ENCODE results near the gene NEK1.
"Not testable (repeated sequence)": the region's sequence is repeated elsewhere in the genome, so short reads cannot be mapped to it uniquely, and the experiment has no call there.

Gene NEK1

DNA sequence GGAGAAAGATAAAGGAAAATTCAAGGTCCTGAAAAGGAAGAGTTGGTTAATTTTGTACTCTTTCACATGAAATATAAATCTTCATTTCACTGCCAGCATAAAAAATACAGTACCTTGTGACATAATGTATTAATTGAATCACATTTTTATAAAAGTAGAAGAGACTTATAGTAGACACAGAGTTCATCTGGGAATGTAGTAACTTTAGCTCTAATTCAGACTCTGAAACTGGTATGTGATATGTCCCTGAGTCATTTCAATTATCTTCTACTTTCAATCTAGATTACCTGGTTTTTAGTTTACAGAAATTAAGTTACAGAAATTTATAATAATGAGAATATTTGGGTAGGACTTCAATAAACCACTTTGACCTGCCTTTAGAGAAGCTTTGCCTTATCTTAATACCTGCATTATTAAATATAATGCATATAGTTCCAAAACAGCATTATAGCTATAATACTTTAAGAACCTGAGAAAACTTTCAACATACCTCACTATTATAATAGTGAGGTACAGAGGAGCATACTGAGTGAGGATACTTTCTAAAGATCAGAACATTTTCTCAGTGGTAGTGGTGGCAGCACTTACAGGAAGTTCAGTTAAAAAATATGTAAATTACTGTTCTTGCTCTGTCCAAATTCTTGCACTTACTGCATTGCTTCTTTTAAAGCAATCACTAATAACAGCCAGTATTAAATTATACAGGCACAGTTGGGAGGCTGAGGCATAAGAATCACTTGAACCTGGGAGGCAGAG, 11.2 kb downstream of the NEK1 start:
- DNase-seq (ENCODE audit: low spot score) = no peak

DNA sequence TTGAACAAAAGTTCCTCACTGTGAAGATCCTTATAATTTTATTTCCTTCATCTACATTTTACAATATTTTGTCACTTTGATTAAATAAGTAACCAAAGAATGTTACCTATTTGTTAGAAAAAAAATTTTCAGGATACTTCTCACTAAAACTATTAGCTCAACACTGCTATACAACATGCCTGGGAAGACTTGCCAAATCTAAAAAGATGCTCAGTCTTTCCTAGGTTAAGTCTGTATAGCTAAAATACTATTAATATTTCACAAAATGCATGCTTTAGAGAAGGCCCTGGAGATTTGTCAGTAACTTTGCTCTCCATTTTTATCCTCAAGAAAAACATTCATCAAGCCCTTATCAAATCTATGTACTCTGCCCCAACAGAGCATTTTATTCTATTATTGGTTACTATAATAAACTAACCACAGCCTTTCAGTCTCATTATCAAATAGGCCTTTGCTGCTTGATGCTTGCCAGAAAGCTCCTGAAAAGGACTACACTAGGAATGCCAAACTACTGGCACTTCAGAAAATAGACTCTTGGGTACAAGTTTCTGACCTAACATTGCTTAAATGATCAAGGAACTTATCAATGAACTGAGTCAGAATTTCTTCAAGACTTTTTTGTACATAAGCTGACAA, 17.7 kb downstream of the NEK1 start:
- DNase-seq (ENCODE audit: low spot score) = no peak

DNA sequence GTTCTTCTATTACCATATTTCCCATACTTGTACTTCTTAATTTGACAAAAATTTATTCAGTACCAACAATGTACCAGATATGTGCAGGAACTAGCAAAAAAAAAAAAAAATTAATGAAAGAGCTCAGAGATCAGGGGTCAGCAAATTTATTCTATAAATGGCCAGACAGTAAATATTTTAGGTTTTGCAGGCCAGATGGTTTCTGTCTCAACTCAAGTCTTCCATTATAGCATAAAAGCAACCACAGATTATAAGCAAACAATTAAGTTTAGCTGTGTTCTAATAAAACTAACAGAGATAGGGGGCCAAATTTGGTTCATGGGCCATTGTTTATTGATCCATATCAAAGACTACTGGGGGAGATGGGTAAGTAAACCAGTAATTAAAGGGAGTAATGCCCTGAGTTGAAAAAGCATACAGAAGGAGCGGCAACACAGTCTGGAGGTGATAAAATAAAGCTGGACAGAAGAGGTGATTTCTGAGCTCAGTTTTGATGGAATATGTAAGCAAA, 19.3 kb downstream of the NEK1 start:
- no peak for DNase-seq (ENCODE audit: low spot score)

DNA sequence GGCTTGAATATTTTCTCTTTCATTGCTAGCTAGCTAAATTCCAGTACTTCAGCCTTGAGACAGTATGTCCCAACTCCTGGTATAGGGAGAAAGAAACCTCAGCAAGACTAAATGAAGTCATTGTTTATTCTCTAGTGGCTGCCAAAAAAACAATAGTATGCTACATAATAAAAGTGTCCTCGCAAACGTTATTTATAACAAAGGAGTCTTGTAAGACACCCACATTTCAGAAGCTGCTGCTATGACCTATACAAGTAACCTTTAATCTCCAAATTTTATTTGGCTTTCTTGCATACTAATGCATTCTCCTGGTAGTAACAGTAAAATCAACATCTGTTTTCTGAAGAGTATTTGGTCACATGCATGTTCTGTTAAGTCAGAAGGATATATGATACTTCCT, 28.8 kb downstream of the NEK1 start:
- DNase-seq (ENCODE audit: low spot score) = no peak

DNA sequence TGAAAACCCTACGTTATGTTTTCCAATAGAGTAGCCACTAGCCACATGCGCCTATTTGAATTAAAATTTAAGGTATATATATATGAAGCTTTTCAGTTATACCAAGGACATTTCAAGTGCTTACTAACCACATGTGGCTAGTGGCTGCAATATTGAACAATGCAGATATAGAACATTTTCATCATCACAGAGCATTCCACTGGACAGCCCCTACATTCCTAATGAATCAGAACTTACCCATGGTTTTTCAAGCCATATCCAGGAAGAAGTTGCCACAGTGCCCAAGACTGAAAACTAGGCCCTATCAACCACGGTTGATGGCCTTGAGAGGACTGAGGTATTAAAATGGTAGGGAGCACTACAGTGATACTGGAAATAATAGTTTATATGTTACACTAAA, 29.7 kb downstream of the NEK1 start:
- DNase-seq (ENCODE audit: low spot score) = no peak

DNA sequence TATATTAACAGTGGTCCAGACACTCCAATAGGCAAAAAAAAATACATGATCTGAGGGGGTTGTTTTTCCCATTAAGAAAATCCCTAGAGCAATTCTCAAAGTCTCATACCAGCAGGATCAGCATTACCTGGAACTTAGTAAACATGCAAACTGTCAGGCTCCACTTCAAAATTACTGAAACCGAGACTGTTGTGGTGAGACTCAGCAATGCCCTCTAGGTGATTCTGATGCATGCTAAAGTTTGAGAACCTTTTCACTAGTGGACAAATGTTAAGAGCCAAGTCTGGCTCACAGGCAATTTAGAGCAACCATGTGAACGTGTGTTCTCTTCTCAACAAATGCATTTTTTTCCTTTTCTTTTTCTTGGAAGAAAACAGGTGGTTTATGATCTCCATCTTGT, 30.2 kb downstream of the NEK1 start:
- DNase-seq (ENCODE audit: low spot score) = no peak

DNA sequence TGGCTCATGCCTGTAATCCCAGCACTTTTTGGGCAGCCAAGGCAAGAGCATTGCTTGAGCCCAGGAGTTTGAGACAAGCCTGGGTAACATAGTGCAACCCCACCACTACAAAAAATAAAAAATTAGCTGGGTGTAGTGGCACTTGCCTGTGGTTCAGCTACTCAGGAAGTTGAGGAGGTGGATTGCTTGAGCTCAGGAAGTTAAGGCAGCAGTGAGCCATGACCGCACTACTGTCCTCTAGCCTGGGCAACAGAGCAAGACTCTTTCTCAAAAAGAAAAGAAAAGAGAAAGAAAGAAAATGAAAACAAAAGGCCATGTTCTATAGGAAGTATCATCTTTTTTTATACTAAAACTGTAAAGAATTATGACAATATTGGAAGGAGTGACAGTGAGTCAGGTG, 38.5 kb downstream of the NEK1 start:
- DNase-seq (ENCODE audit: low spot score) = no peak

DNA sequence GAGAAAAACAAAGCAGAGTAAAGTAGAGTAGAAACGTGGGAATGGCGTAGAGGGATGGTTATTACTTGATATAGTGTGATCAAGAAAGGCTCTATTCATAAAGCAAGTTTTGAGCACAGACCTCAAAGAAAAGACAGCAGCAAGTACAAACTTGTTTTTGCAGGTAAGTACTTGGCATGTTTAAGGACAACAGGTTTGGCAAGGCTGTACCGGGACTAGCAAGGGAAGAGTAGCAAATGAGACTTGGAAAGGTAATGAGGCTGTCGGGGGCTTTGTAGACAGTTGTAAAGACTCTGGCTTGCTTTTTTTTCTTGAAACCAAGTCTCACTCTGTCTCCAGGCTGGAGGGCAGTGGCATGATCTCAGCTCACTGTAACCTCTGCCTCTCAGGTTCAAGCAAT, 40.9 kb downstream of the NEK1 start:
- DNase-seq (ENCODE audit: low spot score) = no peak

DNA sequence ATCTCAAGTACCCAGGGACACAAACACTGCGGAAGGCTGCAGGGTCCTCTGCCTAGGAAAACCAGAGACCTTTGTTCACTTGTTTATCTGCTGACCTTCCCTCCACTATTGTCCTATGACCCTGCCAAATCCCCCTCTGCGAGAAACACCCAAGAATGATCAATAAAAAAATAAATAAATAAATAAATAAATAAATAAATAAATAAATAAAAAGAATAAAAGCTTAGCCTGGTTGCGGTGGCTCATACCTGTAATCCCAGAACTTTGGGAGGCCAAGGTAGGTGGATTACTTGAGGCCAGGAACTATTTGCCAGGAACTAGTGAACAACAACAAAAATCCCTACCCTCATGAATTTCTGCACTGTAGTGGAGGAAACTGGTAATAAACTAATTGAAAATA, 41.4 kb downstream of the NEK1 start:
- not testable (repeated sequence) for DNase-seq (ENCODE audit: low spot score)

DNA sequence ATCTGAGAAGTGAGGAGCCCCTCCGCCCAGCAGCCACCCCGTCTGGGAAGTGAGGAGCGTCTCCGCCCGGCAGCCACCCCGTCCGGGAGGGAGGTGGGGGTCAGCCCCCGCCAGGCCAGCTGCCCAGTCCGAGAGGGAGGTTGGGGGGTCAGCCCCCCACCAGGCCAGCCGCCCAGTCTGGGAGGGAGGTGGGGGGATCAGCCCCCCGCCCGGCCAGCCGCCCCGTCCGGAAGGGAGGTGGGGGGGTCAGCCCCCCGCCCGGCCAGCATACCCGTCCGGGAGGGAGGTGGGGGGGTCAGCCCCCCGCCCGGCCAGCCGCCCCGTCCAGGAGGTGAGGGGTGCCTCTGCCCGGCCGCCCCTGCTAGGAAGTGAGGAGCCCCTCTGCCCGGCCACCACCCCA, 42.1 kb downstream of the NEK1 start:
- DNase-seq (ENCODE audit: low spot score) = not testable (repeated sequence)

DNA sequence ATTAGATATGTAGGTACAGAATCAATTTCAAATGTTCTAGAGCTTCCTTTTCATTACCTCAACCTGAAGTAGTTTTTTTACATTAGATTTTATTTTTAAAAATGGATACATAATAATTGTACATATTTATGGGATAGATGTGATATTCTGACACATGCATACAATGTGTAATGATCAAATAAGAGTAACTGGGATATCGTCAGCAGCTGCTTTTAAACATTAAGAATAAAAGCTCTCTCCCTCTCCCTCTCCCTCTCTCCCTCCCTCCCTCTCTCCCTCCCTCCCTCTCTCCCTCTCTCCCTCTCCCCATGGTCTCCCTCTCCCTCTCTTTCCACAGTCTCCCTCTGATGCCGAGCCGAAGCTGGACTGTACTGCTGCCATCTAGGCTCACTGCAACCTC, 43.2 kb downstream of the NEK1 start:
- DNase-seq (ENCODE audit: low spot score) = not testable (repeated sequence)

DNA sequence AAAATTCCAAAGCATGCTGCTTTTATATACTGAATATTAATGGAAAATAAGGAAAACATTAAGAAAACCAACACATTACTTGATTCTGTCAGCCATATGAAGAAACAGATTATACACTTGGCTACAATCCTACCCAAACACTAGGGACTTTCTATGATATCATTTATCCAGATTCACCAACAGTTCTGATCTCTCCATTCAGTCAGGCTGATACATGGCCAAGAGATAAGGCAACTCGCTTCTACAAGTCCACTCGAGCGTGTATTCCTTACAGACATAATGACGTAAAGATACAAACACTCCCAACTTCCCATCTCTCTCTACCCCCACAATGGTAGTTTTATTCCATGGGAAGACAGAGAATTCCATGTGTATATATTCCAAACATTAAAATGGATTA, 44.5 kb downstream of the NEK1 start:
- no peak for DNase-seq (ENCODE audit: low spot score)

DNA sequence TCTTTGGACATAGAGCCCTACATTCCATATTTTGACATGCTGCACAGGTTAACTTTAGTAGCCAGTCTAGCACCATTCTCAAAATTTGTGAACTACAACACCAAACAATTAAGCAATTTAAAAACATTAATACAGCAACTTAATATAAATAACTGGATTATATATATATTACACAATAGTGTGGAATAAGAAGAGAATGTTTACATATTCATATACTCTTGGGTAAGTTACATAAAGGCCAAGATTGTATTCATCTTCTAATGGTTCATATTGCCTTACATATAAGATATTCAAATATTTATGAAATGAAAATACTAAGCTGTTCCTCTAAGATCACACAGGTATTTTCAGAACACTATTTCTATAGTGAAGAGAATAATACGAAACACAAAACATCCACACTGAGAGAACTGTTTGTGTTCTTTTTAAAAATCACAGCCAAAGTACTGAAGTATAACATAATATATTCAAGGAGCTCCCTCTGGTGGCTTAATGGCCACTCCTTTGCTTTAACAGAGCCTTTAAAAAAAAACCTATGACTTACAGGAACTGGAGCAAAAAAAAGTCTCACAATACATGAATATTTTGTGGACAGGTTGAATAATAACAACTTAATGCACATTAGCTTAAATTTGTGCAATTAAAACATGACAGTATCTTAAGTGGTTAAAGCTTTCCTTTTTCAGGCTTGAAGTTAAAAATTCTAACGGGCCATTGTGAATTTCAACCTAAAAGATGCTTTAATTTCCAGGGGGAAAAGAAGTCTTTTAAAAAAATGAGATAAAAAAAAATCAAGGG, 46.2 kb downstream of the NEK1 start:
- peak; percentile 71 for DNase-seq (ENCODE audit: low spot score)

DNA sequence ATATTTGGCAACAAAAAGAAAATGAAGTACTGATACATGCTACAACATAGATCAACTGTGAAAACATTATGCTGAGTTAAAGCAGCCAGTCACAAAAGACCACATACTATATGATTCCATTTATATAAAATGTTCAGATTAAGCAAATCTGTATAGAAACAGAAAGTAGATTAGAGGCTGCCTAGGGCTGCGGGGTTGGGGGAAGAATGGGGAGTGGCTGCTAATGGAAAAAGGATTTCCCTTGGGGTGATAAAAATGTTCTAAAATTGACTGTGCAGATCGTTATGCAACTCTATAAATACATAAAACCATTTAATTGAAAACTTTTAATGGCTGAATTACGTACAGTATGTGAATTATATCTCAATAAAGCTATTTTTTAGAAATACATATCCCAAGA, 46.8 kb downstream of the NEK1 start:
- DNase-seq (ENCODE audit: low spot score) = no peak

DNA sequence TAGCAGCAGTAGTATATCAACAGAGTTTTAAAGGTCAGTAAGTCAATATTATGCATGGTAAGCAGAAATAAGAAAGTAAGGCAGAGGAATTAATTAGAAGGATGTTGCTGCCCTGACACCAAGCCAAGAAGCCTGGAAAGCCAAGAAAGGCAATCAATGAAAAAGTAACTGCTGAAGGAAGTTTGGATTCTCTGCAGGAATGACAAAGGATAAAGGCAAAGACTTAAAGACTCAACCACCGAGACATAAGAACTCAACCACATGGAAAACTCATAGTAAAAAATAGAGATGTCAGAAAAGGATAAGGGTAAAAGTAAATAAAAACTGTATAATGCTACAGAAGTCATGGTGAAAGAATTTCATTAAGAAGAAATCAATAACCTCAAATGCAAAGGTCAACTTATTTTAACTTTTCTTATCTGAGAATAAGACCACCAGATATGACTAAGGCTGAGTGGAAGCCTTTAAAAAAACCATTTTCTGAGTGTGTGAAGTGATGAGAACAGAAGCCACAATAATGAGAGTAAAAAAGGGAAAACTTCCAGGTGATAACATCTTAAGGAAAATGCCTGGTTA, 55.2 kb downstream of the NEK1 start:
- DNase-seq (ENCODE audit: low spot score) = no peak

DNA sequence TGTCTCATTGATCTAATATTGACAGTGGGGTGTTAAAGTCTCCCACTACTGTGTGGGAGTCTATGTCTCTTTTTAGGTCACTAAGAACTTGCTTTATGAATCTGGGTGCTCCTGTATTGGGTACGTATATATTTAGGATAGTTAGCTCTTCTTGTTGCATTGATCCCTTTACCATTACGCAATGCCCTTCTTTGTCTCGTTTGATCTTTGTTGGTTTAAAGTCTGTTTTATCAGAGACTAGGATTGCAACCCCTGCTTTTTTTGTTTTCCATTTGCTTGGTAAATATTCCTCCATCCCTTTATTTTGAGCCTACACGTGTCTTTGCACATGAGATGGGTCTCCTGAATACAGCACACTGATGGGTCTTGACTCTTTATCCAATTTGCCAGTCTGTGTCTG, 65.8 kb downstream of the NEK1 start:
- DNase-seq (ENCODE audit: low spot score) = not testable (repeated sequence)

DNA sequence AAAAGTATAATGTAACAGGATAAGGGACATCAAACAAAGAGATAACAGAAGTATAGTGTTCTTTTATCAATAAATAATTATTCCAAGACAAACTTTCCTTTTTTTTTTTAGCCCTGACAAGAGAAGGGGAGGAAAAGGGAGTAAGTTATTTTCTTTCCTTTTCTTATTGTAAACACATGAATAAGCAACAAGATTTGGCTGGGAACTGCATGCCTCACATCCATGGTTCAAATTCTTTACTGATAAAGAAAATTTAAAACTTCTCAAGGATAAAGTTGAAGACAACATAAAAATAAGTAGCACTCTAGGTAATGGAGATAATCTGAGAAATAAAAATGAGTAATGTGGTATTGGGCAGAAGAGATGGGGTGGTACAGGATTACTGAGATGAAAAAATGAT, 71.6 kb downstream of the NEK1 start:
- DNase-seq (ENCODE audit: low spot score) = no peak

DNA sequence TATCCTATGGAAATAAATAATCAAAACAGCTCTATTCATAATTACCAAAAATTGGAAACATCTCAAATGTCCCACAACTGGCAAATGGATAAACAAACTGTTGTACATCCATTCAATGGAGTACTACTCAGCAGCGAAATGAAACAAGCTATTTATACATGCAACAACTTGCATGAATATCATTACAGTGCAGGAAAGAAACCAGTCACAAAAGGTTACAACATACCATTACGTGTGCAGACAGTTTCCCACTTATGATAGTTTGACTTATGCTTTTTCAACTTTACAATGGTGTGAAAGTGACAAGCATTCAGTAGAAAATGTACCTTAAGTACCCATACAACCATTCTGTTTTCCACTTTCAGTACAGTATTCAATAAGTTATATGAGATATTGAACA, 82.3 kb downstream of the NEK1 start:
- no peak for DNase-seq (ENCODE audit: low spot score)

DNA sequence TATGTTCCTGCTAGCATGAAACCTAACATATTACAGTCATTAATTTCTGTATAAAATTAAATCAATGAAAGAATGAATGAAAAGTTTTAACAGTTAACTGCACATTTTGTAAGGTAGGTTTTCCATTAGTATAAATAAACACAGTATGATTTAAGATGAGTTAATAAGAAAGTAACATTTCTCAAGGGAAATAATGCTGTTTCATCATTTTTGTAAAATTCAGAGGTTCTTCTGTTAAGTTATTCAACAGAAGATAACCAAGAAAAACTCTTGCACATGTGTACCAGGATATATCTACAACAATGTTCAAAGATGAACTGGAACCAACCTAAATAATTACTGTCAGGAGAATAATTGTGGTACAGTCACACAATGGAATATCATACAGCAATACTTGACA, 88.6 kb downstream of the NEK1 start:
- no peak for DNase-seq (ENCODE audit: low spot score)

DNA sequence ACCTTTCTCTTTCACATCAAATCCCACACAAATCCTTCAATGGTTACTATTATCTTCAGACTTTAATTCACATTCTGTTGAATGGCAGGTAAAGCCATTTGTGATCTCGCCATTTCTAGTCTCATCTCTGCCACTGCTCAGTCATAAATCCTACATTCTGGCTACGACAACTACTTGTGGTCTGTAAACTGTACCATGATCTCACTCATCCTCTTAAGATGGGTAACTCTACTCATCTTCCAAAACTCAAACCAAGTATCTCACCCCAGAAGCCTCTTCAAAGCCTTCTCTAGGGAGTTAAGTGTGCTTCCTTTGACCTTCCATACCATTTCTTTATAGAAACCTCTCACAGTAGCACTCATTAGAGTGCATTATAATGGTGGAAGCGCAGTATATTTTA, 101.8 kb downstream of the NEK1 start:
- no peak for DNase-seq (ENCODE audit: low spot score)

DNA sequence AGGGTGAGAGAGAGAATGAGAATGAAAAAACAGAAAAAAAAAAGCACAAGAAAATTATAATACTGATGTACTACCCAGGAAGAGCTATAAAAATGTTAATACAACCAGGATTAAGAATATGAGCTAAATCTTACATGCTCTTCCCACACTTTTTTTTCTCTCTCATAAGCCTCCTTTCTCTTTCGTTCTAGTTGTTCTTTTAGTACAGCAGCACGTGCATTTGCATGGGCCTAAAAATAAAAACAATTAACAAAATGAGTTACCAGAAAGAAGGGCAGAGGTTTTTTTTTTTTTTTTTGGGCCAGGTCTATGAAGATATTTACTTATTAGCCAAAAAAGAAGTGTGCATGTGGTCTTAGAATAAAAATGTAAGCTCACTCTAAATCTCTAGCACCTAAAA, 105.5 kb downstream of the NEK1 start:
- DNase-seq (ENCODE audit: low spot score) = no peak

DNA sequence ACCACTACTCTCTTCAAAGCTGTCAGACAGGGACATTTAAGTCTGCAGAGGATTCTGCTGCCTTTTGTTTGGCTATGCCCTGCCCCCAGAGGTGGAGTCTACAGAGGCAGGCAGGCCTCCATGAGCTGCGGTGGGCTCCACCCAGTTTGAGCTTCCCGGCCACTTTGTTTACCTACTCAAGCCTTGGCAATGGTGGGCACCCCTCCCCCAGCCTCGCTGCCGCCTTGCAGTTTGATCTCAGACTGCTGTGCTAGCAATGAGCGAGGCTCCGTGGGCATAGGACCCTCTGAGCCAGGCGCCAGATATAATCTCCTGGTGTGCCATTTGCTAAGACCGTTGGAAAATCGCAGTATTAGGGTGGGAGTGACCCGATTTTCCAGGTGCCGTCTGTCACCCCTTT, 112.5 kb downstream of the NEK1 start:
- DNase-seq (ENCODE audit: low spot score) = not testable (repeated sequence)

DNA sequence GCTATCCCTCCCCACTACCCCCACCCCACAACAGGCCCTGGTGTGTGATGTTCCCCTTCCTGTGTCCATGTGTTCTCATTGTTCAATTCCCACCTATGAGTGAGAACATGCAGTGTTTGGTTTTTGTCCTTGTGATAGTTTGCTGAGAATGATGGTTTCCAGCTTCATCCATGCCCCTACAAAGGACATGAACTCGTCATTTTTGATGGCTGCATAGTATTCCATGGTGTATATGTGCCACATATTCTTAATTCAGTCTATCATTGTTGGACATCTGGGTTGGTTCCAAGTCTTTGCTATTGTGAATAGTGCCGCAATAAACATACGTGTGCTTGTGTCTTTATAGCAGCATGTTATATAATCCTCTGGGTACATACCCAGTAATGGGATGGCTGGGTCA, 118.1 kb downstream of the NEK1 start:
- not testable (repeated sequence) for DNase-seq (ENCODE audit: low spot score)
